Thoracic aorta (tissue), 2 donors: Measurements from ENCODE around the gene SLC25A17. TPM values are rescaled to one million over a fixed set of nuclear protein-coding genes. Genes with fewer than 3 reads are reported as not detected.
A peak's percentile ranks its signal among the peaks of the same experiment; 100 is the strongest.
"Not testable (repeated sequence)": the region's sequence is repeated elsewhere in the genome, so short reads cannot be mapped to it uniquely, and the experiment has no call there.

Source experiments
- ATAC-seq: fragments of 150-250 bp; one replicate; pipeline ENCODE4 v1.8.0; 2017; ENCODE audit warnings: low read depth; ENCODE audit not compliant: insufficient number of reproducible peaks, low FRiP score
- DNase-seq: peaks from one replicate; pipeline ENCODE4 v3.0.0-alpha.2; 2020; ENCODE audit warnings: low spot score
- H3K27ac ChIP-seq, 2 donors: fragments of 200-600 bp; sonication (generic); 1 replicate in 1 of 2; 2 replicates in 1 of 2; pipeline ENCODE4 v1.5.1; 2016; ENCODE audit warnings: mild to moderate bottlenecking in 2 of 2, moderate library complexity in 2 of 2
- H3K27me3 ChIP-seq: fragments of 200-600 bp; sonication (generic); replicated peaks from 2 replicates; pipeline ENCODE4 v1.6.0; 2016; ENCODE audit warnings: mild to moderate bottlenecking; ENCODE audit not compliant: insufficient read depth
- H3K36me3 ChIP-seq: fragments of 200-600 bp; sonication (generic); one replicate; pipeline ENCODE4 v1.5.1; 2016
- H3K4me1 ChIP-seq, 2 donors: fragments of 200-600 bp; sonication (generic); 1 replicate in 1 of 2; 2 replicates in 1 of 2; pipeline versions ENCODE4 v1.5.1 to v1.6.0; 2016; ENCODE audit warnings: low read depth in 2 of 2, mild to moderate bottlenecking in 1 of 2; ENCODE audit not compliant: control insufficient read depth in 1 of 2
- H3K4me3 ChIP-seq: fragments of 200-600 bp; sonication (generic); 2 replicates; pipeline ENCODE4 v1.5.1; 2016; ENCODE audit warnings: mild to moderate bottlenecking
- H3K9me3 ChIP-seq: fragments of 200-600 bp; sonication (generic); 2 replicates; pipeline ENCODE4 v1.5.1; 2016
- CTCF ChIP-seq: fragments of 200-600 bp; sonication (generic); IDR thresholded peaks from one replicate; pipeline ENCODE4 v1.5.1; 2019; ENCODE audit warnings: antibody characterized with exemption
- total RNA-seq, 2 donors: library from RNA; depleted of rRNA; stranded (reverse); fragments of >200 nt; gene quantifications; one replicate each; pipeline versions ENCODE4 v1.1.0 to v1.2.3, GENCODE V29; 2016

SLC25A17 gene
- total RNA-seq, 2 donors from 2014 or later: 14.4 to 17.9 TPM

- Histone ChIP-seq H3K27ac (peak overlapping the region; percentile 7 to 65), H3K27me3 (no peaks in the 10 kb centered on the region), H3K4me1 (peaks cover 3 to 14% of the 10 kb centered on the region in 2 donors), H3K36me3 (no peaks in the 10 kb centered on the region), H3K4me3 (peak overlapping the region; percentile 32), H3K9me3 (no peaks in the 10 kb centered on the region)
- no peak for ATAC-seq
- no peak for TF ChIP-seq CTCF
- no peak for DNase-seq
These were observed 98.4 kb downstream of the SLC25A17 start for GRCh38 chr22:40720538-40721256.

GRCh38 chr22:40720156-40720537 is 99.0 kb downstream of the SLC25A17 start:
- DNase-seq, H3K4me3 ChIP-seq, ATAC-seq, H3K9me3 ChIP-seq, H3K27me3 ChIP-seq, H3K36me3 ChIP-seq, H3K27ac ChIP-seq: not testable (repeated sequence)
- H3K4me1 ChIP-seq: peaks cover 3 to 14% of the 10 kb centered on the region in 2 donors

Other genes with a start within 250 kb of the SLC25A17 start
- 100 to 1,000 TPM in 1 of 2 donors, 10 to 100 TPM in 1; 71.8 to 129 TPM for gene MRTFA, start 182.6 kb downstream of the SLC25A17 start, total RNA-seq
- under 1 TPM in 1 of 2 donors, not detected in 1; 0.41 TPM for gene MCHR1, start 139.9 kb downstream of the SLC25A17 start, total RNA-seq
- 100 to 1,000 TPM; 105 to 107 TPM for gene ST13, start 37.3 kb upstream of the SLC25A17 start, total RNA-seq
- gene XPNPEP3, start 37.8 kb upstream of the SLC25A17 start, total RNA-seq: 1 to 10 TPM; 5.6 to 9.9 TPM
- gene DNAJB7, start 42.8 kb upstream of the SLC25A17 start, total RNA-seq: not detected
- 10 to 100 TPM; 31.8 to 32.7 TPM for gene RBX1, start 132.0 kb upstream of the SLC25A17 start, total RNA-seq